Stimulated activated CD4-positive, alpha-beta T cell treated with anti-CD3 and anti-CD28 coated beads, Interleukin-12 subunit alpha, Interleukin-12 subunit beta, amount 100 ng/mL, for 48 hours (primary cell): ENCODE measurements around the gene SULT1A2.
"Not testable (repeated sequence)": the region's sequence is repeated elsewhere in the genome, so short reads cannot be mapped to it uniquely, and the experiment has no call there.

Experiments used
- DNase-seq, 3 donors: peaks; one replicate each; pipeline ENCODE4 v3.0.0-alpha.2; 2020; ENCODE audit warnings: low read depth in 2 of 3, low spot score in 1 of 3

Gene SULT1A2

DNA sequence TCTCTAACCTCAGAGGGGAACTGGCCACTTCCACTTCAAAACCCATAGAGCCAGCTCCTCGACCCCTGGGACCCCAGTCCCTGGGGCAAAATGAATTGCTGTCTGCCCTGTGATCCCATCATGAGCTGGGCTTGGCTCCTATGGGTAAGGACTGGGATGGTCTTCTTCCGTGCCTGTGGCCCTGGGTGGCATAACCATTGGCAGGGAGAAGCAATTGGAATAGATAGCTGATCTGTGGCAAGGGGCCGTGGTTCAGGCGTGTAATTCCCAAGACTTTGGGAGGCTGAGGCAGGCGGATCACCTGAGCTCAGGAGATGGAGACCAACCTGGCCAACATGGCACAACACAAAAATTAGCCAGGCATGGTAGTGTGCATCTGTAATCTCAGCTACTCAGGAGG is 4.3 kb downstream of the SULT1A2 start:
- no peak for DNase-seq

GRCh38 chr16:28591355-28591754 is 5.5 kb downstream of the SULT1A2 start:
- no peak for DNase-seq

GRCh38 chr16:28590384-28591340 is 6.2 kb downstream of the SULT1A2 start:
- no peak for DNase-seq

GRCh38 chr16:28589930-28590329 is 6.9 kb downstream of the SULT1A2 start:
- no peak for DNase-seq

GRCh38 chr16:28589069-28589468 is 7.8 kb downstream of the SULT1A2 start:
- DNase-seq = no peak

GRCh38 chr16:28587386-28587785 is 9.5 kb downstream of the SULT1A2 start:
- no peak for DNase-seq

GRCh38 chr16:28586466-28586865 is 10.4 kb downstream of the SULT1A2 start:
- no peak for DNase-seq

- no peak for DNase-seq
Observed at GRCh38 chr16:28585674-28586073, 11.2 kb downstream of the SULT1A2 start.

- DNase-seq = no peak
Observed at GRCh38 chr16:28580726-28581315, 16.0 kb downstream of the SULT1A2 start.

GRCh38 chr16:28575446-28576109 is 21.3 kb downstream of the SULT1A2 start:
- no peak for DNase-seq

- DNase-seq = no peak
Observed at GRCh38 chr16:28574925-28575324, 21.9 kb downstream of the SULT1A2 start.

GRCh38 chr16:28573738-28574718 is 22.8 kb downstream of the SULT1A2 start:
- no peak for DNase-seq

DNA sequence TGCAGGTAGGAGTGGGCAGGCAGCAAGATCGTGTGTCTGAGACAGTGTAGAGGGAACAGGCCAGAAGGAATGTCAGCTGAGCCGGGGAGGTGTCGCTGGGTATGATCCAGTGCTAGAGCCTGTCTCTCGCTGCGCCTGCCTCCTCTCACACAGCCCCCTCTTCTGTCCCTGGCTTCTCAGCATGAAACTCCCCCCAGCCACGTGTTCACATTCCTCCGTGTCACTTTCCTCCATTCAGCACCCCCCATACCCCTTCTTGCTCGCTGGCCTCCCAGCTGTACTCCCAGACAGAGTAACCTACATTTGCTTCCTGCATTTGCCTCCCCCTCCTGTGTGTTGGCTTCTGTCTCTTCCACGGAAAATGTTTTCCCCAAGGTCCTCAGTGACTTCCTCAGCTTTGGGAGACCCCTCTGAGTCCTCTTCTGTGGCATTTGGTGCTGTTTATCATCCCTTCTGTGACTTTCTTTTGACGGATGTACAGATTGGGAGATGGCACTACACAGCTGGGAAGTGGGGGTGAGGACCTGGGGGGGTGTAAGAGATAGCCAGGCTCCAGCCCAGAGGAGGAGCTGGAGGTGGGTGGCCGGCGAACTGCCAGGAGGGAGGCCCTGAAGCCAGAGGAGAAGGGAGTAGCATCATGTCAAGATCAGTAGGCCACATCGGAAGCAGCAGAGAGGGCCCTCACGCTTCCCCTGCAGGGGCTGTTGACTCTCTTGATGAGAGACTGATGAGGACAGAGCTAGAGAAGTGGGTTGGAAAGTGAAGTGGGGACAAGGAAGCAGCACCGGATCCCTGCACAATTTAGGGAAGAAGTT is 23.9 kb downstream of the SULT1A2 start:
- DNase-seq = no peak

DNA sequence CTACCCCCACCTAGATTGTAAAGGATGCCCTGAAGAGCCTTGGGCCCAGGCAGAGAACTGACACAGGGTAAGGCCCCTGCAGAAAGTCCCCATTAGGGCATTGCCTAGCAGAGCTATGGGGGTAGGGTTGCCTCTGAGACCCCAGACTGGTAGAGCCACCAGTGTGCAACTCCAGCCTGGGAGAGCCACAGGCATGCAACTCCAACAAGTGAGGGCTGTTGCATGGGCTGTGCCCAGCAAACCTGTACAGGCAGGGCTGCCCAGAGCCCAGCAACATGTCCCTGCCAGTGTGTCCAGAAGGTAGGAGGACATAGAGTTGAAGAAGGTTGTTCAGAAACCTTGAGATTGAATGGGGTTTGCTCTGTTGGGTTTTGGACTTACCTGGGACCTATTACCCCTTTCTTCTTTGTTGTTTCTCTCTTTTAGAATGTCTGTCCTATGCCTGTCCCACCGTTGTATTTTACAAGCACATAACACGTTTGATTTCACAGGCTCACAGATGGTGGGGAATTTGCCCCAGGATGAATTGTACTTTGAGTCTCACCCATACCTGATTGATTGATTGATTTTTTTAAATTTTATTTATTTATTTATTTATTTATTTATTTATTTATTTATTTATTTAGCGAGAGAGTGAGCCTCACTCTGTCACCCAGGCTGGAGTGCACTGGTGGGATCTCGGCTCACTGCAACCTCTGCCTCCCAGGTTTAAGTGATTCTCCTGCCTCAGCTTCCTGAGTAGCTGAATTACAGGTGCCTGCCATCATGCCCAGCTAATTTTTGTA is 26.7 kb downstream of the SULT1A2 start:
- no peak for DNase-seq

GRCh38 chr16:28569021-28569420 is 27.8 kb downstream of the SULT1A2 start:
- no peak for DNase-seq

- no peak for DNase-seq
Observed at GRCh38 chr16:28567292-28567691, 29.6 kb downstream of the SULT1A2 start.

GRCh38 chr16:28566233-28566925 is 30.5 kb downstream of the SULT1A2 start:
- not testable (repeated sequence) for DNase-seq

GRCh38 chr16:28563218-28563617 is 33.6 kb downstream of the SULT1A2 start:
- no peak for DNase-seq

DNA sequence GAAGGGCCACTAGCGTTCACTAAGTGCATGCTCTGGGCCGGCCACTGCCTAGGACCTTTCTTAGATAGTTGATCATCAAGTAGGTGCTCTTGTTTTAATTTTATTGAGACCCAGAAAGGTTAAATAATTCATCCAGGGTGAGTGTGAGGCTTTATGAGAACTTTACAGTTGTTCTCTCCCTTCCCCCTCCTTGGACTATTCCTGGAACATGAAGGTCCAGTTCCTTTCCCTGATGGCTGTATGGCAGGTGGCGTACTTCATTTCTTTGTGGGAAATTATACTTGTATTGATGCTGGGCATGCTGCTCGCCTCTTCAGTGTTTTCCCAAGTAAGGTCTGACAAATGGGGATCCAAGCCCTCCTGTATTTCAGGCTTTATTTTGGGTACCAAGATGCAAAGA is 34.7 kb downstream of the SULT1A2 start:
- no peak for DNase-seq
